ENCODE data around the gene POP4. TPM values are rescaled to one million over a fixed set of nuclear protein-coding genes. Genes with fewer than 3 reads are reported as not detected.

Gene POP4
- total and polyA plus RNA-seq, 2 donors from 2014 or later: 60.5 to 87.9 TPM

GRCh38 chr19:29634423-29635130, 28.5 kb downstream of the POP4 start:
- Histone ChIP-seq H3K4me3 (ENCODE audit: low read length in 3 of 3) (no peak overlapping the region), H3K9ac (ENCODE audit: low read length in 3 of 3) (no peak overlapping the region), H3K4me1 (ENCODE audit: control insufficient read depth in 2 of 3, insufficient read depth in 2 of 3, low read depth in 1 of 3, low read length in 3 of 3) (no peaks in the 10 kb centered on the region), H3K36me3 (ENCODE audit: control insufficient read depth in 2 of 3, insufficient read depth in 3 of 3, low read length in 3 of 3) (no peaks in the 10 kb centered on the region), H3K27ac (ENCODE audit: low read depth in 2 of 2, low read length in 2 of 2) (no peak overlapping the region), H3K9me3 (ENCODE audit: control insufficient read depth in 2 of 3, insufficient read depth in 1 of 3, low read length in 3 of 3) (peaks cover 0 to 3% (median 0%) of the 10 kb centered on the region in 3 donors), H3K27me3 (ENCODE audit: control insufficient read depth, insufficient read depth, low read length) (no peaks in the 10 kb centered on the region)
- FAIRE-seq: no peak
- DNase-seq: no peak
- intact Hi-C loops (cut with DNase I): no loop called here
- TF ChIP-seq CTCF (IDR thresholded peaks at IDR 0.05; ENCODE audit: borderline replicate concordance, extremely low read depth, insufficient read depth): no peak

GRCh38 chr19:29635963-29636362, 29.9 kb downstream of the POP4 start:
- Histone ChIP-seq H3K9ac (ENCODE audit: low read length in 3 of 3) (no peak overlapping the region), H3K9me3 (ENCODE audit: control insufficient read depth in 2 of 3, insufficient read depth in 1 of 3, low read length in 3 of 3) (peaks cover 0 to 3% (median 0%) of the 10 kb centered on the region in 3 donors), H3K27me3 (ENCODE audit: control insufficient read depth, insufficient read depth, low read length) (no peaks in the 10 kb centered on the region), H3K4me3 (ENCODE audit: low read length in 3 of 3) (no peak overlapping the region), H3K27ac (ENCODE audit: low read depth in 2 of 2, low read length in 2 of 2) (no peak overlapping the region), H3K36me3 (ENCODE audit: control insufficient read depth in 2 of 3, insufficient read depth in 3 of 3, low read length in 3 of 3) (no peaks in the 10 kb centered on the region), H3K4me1 (ENCODE audit: control insufficient read depth in 2 of 3, insufficient read depth in 2 of 3, low read depth in 1 of 3, low read length in 3 of 3) (no peaks in the 10 kb centered on the region)
- no peak for FAIRE-seq
- no peak for DNase-seq
- no peak for TF ChIP-seq CTCF (IDR thresholded peaks at IDR 0.05; ENCODE audit: borderline replicate concordance, extremely low read depth, insufficient read depth)
- intact Hi-C loops (cut with DNase I): no loop called here

- DNase-seq (no peak), FAIRE-seq (no peak)
- H3K4me3 ChIP-seq (ENCODE audit: low read length in 3 of 3): no peak overlapping the region
Observed at GRCh38 chr19:29636553-29637360, 30.7 kb downstream of the POP4 start.

More at GRCh38 chr19:29636553-29637360, 30.7 kb downstream of the POP4 start:
- no peak overlapping the region for H3K27ac ChIP-seq (ENCODE audit: low read depth in 2 of 2, low read length in 2 of 2)
- H3K36me3 ChIP-seq (ENCODE audit: control insufficient read depth in 2 of 3, insufficient read depth in 3 of 3, low read length in 3 of 3): no peaks in the 10 kb centered on the region
- no peaks in the 10 kb centered on the region for H3K4me1 ChIP-seq (ENCODE audit: control insufficient read depth in 2 of 3, insufficient read depth in 2 of 3, low read depth in 1 of 3, low read length in 3 of 3)
- intact Hi-C loops (cut with DNase I): no loop called here
- no peak overlapping the region for H3K9ac ChIP-seq (ENCODE audit: low read length in 3 of 3)
- TF ChIP-seq CTCF (IDR thresholded peaks at IDR 0.05; ENCODE audit: borderline replicate concordance, extremely low read depth, insufficient read depth): no peak
- no peaks in the 10 kb centered on the region for H3K27me3 ChIP-seq (ENCODE audit: control insufficient read depth, insufficient read depth, low read length)
- H3K9me3 ChIP-seq (ENCODE audit: control insufficient read depth in 2 of 3, insufficient read depth in 1 of 3, low read length in 3 of 3): peaks cover 0 to 3% (median 0%) of the 10 kb centered on the region in 3 donors

Measured in kidney (tissue), 14 donors.